NCI-H82 (cell line): ENCODE measurements around the gene MRM3.
"Not testable (repeated sequence)": the region's sequence is repeated elsewhere in the genome, so short reads cannot be mapped to it uniquely, and the experiment has no call there.

Experiments
- DNase-seq: peaks from one replicate; lab custom pipeline; 2025; lab: John Stamatoyannopoulos, UW

The MRM3 gene, protein sequence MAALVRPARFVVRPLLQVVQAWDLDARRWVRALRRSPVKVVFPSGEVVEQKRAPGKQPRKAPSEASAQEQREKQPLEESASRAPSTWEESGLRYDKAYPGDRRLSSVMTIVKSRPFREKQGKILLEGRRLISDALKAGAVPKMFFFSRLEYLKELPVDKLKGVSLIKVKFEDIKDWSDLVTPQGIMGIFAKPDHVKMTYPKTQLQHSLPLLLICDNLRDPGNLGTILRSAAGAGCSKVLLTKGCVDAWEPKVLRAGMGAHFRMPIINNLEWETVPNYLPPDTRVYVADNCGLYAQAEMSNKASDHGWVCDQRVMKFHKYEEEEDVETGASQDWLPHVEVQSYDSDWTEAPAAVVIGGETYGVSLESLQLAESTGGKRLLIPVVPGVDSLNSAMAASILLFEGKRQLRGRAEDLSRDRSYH

DNA sequence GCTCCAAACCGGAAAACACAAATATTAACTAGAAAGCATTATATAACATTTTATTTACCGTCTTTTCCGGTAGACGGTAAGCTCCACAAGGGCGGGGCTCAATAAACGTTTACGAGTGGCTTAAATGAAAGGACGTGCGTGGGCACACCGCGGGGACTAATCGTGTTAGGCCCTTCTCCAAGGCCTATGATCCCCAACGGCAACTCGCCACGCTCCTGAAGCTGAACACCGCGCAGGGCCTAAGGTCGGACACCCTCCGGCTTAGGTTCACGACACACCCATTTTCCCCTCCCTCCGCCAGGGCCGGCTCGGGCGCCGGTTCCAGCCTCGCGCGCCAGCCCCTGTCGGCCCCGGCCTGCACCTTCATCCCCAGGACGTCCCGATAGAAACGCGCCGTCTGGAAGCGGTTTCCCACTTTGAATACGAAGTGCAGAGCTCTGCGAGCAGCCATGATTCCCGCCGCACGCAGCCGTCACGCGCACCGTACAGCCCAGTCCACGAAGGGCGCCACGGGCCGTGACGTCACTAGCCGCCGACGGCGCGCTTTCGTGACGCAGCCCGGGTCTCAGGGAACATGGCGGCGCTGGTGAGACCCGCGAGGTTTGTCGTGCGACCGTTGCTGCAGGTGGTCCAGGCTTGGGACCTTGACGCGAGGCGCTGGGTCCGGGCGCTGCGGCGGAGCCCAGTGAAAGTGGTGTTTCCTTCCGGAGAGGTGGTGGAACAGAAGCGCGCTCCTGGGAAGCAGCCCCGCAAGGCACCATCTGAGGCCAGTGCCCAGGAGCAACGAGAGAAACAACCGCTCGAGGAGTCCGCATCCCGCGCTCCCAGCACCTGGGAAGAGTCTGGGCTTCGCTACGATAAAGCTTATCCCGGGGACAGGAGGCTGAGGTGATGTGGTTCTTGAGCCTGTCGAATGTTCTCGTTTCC, at the start of gene MRM3, which contains the start of gene GLOD4:
Gene MRM3 (plus strand): TSS at position 549 of the 927 bp plus-strand sequence. CDS start 26 bp downstream, at position 575.
Gene GLOD4 (minus strand): TSS at position 476 of the 927 bp plus-strand sequence. CDS start 25 bp downstream, at position 451.
- DNase-seq: peak; percentile 93

DNA sequence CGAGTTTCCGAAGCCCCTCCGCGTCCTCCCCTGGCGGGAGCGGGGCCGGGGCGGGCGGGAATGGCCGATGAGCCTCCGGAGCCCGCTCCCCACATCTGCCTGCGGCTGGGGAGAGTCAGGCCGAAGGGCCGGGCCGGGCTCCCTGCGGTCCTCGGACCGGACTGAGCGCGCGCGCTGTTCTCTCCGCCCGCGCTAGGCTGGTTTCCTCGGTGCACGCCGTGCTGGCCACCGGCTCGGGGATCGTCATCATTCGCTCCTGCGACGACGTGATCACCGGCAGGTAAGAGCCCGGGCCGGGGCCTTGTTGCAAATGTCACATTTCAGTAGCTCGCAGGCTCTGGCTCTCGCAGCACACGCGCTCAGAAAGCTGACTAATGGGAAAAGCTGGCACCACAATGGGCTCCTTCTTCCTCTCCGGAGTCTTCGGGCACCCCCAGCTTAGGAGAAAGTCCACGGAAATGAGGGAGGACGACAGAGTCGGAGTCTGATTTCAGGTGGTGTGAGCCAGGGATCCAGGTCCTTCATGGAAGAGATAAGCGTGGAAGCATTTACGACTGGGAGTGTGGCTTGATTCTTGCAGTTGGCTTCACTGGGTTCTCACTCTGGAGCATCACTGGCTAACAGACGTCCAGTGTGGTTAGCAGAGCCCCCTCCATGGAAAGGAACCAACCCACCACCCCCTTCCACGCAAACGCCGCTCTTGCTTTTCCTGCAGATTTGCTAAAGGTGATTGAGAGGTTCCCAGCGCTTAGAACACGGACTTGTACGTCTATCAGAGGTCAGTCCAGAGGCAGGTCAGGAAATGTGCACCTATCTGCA, 49.0 kb upstream of the MRM3 start:
- DNase-seq: peak; percentile 53

DNA sequence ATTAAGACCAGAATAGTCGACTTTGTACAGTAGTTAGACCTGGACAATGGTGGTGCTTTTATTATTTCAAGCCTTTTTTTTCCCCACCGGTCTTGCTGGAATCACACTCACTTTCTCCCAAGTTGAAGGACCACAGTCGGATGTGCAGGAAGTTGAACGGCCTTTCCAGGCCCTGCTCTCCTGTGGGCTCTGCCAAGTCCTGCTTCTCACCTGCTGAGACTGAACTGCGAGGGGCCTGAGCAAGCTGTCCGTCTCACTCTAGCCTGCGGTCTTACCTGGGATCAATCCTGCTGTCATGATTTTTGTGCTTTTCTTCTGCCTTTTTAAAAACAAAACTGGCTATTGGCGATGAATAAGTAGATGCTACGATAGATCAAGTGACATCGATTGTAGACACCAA, 48.4 kb upstream of the MRM3 start:
- DNase-seq: no peak

DNA sequence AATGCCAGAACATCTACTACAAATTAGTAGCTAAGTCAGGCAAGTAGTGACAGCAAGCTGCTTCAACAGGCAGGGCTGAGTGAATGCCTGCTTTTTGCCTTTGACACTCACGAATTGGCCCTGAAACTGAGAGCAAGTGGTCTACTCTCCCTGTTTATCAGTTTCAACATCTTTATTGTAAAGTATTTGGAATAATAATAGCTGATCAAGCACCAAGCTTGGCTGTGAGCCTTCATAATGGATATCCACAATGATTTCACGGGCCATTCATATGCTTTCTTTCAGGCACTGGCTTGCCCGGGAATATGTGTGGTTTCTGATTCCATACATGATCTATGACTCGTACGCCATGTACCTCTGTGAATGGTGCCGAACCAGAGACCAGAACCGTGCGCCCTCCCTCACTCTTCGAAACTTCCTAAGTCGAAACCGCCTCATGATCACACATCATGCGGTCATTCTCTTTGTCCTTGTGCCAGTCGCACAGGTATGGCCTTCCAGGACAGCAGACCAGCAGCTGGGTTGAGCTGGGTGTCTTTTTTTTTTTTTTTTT, 44.5 kb upstream of the MRM3 start:
- no peak for DNase-seq

DNA sequence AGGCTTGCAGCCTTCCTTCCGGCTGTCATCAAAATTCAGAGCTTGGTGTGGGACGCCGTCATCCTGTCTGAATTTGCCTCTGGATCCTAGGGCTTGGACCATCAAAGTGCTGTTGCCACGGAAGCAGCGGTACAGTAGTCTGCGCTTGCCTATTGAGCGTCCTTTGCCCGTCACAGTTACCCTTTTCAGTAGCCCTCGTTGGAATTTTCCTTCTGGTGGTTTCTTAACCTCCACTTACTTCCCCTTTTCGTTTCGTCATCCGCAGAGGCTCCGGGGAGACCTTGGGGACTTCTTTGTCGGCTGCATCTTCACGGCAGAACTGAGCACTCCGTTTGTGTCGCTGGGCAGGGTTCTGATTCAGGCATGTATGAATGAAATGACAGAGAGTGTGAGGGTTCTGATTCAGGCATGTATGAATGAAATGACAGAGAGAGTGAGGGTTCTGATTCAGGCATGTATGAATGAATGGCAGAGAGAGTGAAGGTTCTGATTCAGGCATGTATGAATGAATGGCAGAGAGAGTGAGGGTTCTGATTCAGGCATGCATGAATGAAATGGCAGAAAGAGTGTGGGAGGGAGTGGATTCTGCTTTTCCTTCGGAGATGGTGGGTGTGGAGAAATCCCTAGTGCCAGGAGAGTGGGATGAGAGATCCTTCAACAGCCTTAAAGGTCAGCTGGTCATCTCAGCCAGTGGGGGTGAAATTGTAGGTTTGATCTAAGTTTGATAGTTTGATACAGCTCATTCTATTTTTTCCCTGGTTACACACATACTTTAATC, 41.7 kb upstream of the MRM3 start:
- DNase-seq: no peak

DNA sequence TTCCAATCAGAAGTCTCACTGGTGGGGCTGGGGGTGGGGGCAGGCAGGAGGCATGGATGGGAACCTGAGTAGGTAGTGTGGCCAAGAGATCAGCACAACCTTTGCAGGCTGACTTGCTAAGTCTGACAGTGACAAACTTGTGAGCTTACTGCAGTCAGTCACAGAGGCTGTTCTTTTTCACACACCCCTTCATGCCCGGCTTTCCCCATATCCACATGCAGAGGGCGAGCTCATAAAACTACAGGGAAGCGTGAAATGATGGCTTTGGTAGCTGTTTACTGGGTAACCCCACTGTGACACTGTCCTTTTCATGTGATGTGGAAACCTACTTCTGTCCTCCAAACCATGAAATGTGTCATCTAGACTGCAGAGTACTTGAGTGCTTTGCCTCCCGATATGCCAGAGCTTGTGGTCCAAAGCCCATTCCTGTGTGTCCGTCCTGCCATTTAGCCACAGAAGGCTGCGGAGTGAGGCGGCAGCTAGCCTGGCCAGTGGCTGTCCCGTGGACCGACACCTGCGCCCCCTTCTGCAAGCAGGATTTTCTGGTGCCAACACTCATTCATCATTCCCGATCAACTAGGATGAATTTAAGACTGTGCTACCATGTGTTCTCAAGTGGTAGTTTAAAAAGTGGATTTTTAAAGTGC, 39.9 kb upstream of the MRM3 start:
- DNase-seq: no peak

DNA sequence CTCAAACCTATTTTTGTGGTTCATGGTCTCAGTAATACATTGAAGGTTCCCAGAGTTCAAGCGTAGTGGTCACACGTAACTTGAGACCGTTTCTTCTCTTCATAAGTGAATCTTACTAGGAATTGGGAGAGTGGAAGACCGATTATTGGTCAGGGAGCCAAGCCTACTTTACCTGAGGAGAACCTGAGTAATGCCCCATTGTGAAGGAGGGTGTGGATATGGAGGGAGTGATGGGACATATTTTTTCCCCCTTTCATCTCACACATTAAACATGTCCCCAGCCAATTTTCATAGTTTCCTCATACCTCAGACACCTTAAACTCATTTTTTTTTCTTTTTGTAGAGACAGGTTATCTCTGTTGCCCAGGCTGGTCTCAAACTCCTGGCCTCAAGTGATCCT, 39.0 kb upstream of the MRM3 start:
- no peak for DNase-seq

DNA sequence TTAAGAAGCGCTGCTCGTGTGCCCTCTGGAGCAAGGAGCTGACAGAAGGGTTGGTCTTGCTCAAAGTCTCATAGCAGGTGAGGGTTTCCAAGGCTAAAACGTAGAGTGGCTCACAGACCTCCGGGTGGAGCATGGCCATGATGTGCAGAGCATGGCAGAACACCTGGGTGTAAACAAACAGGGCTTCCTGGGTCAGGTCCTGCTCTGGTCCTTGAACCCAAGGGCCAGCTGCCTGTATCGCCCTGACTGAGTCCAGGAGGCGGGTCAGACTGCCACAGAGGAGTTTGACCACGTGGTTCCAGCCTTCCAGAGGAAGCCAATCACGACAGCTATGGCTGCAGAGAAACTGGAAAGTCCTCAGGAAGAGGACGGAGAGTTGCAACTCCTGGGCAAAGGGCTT, 37.2 kb upstream of the MRM3 start:
- no peak for DNase-seq

DNA sequence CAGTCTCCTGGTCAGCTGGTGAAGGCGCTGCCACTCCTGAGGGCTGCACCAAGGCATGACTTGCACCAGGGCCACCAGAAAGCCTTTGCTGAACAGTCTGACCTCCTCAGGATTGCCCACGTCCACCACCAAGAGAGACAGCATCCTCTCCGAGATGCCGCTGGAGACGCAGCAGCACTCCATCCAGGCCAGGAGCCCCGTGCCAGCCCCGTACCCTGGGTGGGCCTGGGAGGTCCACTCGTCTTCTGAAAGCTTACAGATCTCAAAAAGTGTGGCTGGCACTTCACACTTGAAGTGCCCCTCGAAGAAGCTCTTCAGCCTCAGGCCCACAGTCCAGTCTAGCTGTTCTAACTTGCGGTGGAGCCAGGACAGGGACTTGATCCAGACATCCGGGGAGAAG, 36.7 kb upstream of the MRM3 start:
- no peak for DNase-seq

DNA sequence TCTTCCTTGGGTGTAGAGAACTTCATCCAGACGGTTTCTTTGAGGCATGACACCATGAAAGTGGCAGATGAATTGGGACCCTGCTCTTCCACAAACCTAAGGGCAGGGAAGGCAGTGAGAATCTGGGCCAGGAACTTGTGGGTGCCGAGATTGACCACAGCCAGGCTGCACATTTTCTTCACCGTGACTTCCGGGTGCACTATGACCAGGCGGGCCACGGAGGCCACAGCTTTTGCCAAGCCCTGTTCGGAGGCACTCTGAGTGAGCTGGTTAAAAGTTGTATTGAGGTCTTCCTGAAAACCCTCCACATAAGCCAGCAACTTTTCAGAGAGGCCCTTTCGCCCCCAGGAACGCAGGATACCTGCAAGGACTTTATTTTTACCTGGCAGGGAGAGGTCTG, 36.0 kb upstream of the MRM3 start:
- no peak for DNase-seq

DNA sequence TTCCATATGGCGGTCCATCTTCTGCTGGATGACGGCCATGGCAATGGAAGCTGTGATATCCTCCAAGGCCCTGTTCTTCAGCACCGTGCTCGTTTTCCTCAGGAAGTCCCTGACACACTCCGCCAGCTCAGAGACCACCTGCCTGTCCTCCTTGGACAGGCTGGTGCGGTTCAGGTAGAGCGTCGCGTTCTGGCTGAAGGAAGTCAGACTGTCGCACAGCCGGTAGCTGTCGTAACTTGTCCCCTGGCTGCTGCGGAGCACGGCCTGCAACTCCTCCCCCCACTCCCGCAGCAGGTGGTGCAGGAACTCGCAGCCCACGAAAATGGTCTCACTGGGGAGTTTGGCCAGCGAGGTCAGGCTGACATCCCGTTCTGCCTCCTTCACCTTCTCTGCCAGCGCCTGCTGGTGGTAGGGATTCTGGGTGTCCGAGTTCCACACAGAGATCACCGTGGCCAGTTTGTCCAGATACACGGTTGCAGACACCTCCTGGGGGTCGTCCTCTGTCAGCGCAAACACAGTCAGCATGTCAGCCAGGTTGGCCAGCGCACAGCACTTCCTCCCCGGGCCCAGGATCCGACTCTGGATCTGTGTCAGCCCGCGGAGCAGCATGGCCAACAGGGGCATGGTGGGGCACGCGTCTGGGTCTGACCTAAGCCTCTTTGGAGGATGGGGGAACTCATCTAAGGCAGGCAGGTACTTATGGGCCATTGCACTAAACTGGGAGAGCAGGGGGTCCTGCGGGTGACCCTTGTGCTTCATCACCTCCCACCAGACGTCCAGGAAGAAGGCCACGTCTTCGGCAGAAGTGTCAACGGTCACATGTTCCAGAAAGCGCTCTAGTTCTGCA, 35.1 kb upstream of the MRM3 start:
- no peak for DNase-seq

DNA sequence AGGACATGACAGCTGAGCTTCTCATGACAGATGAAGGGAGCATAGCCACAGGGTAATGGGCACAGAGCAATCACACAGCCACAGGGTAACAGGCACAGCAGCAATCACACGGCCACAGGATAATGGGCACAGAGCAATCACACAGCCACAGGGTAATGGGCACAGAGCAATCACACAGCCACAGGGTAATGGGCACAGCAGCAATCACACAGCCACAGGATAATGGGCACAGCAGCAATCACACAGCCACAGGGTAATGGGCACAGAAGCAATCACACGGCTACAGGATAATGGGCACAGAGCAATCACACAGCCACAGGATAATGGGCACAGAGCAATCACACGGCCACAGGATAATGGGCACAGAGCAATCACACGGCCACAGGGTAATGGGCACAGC, 33.5 kb upstream of the MRM3 start:
- not testable (repeated sequence) for DNase-seq

DNA sequence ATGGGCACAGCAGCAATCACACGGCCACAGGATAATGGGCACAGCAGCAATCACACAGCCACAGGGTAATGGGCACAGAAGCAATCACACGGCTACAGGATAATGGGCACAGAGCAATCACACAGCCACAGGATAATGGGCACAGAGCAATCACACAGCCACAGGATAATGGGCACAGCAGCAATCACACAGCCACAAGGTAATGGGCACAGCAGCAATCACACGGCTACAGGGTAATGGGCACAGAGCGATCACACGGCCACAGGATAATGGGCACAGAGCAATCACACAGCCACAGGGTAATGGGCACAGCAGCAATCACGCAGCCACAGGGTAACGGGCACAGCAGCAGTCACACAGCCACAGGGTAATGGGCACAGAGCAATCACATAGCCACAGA, 32.8 kb upstream of the MRM3 start:
- not testable (repeated sequence) for DNase-seq

DNA sequence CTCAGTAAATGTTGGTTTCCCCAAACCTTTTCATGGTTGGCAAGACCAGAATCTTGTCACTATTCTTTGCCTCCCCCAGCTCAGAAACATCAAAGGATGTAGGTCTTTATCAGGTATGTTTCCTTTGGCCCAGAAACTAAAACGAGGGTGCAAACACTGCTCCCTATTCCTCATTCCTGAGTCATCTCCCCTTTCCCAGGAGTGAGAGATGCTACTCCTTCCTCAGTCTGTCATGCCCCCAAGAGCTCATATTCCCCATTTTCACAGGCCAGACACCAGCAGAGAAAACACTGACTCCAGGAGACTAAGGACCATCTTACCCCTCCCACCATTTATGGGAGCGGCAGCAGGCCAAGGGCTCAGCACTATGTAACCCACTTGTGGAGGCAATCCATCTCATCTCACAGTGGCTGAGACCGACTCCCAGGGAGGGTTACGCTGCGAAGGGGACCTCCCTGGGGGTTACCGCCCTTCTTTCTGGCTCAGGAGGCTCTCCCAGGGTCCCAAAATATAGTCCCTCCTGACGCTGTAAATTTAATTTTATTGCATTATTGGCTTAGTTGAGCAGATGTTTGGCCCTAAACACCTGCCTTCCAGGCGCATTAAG, 31.6 kb upstream of the MRM3 start:
- peak; percentile 82 for DNase-seq

DNA sequence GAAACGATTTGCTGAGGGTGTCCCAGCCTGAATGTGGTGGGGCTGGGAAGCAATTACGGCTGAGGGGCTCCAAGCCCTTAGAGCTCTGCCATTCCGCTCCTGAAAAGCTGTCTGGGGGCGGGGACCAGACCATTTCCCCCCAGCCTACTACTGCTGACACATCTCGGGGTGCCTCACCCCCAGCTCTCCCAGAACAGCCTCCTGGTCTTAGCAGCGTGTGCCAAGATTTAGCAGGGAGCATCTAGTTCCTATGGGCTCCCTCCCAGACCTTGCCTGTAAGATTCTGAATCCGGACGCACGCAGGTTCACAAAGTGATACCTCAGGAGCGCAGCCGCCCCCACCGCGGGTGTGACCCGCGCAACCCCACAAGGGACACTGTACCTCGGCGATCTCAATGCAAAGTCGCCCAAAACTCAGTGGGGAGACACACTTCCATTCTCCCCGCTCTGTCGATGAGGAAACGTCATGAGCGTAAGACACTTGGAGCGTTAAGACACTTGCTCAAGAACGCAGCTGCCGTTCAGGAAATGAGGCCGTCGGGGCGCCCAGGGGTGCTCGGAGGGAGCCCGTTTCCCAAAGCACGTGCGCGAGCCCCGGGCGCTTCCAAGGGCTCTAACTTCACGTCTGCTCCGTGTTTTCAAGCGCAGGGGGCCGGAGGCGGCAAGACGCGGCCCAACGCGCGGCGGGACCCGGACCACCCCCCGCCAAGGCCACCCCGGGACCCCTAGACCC, 30.7 kb upstream of the MRM3 start:
- DNase-seq: peak; percentile 73

DNA sequence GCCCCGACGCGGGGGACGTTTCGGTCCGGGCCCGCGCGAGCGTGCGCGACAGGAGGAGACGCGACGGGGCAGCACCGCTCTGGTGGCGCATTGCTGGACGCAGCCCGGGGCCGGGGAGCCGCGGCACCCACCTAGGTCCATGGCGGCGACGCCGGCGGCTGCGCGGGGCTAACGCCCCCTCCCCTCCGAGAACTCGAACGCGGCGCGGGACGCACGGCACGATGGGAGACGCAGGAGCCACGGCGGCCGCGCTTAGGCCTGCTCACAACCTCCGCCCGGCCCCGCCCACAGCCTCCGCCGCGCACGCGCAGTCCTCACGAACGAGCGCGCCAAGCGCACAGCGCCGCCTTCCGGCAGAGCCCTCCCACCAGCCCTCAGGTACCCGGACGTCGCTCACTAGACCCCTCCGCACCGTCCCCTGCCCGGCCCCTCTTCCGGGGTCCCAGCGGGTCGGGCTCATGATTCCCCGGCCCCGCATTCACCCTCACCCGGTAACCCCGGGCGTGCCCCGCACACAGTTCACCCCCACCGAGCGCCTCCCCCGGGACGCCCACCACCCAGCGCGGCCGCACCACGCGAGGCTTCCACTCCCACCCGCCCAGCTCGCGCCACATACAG, 30.0 kb upstream of the MRM3 start, which contains the start of gene GEMIN4:
Gene GEMIN4 (minus strand): TSS at position 263 of the 618 bp plus-strand sequence. CDS start 122 bp downstream, at position 141.
- peak; percentile 98 for DNase-seq

DNA sequence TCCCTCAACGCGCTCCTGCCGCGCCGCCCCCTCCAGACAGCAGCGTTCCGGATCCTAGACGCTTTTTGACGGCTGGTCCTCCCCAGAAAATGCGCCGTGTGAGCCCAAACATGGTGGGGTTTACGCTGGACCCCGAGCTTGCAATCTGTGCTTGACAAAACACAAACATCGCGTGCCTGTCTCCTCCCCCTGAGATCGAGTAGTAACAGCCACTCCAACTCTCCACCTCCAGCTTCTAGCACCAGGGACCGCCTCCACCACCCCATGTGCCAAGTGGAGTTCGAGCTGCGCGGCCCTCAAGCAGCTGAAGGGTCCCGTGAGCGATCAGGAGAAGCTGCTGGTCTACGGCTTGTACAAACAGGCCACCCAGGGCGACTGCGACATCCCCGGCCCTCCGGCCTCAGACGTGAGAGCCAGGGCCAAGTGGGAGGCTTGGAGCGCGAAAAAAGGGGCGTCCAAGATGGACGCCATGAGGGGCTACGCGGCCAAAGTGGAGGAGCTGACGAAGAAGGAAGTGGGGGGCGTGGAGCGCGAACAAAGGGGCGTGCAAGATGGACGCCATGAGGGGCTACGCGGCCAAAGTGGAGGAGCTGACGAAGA, 29.4 kb upstream of the MRM3 start:
- DNase-seq: peak; percentile 66
